GM12873 (cell line): ENCODE results near the gene INSYN2B.

Source experiments
- CTCF ChIP-seq: IDR thresholded peaks from 2 replicates; pipeline ENCODE4 v1.5.1; 2012; ENCODE audit warnings: low read depth, mild to moderate bottlenecking, moderate library complexity, low read length, control low read depth; ENCODE audit not compliant: insufficient read depth; ENCODE audit errors: missing control alignments

The INSYN2B gene

GRCh38 chr5:169991115-169991869 is 11.0 kb upstream of the INSYN2B start:
- TF ChIP-seq CTCF, result no peak

GRCh38 chr5:169989365-169989764 is 9.1 kb upstream of the INSYN2B start:
- TF ChIP-seq CTCF, result no peak

- no peak for TF ChIP-seq CTCF
Observed at GRCh38 chr5:169988947-169989346, 8.7 kb upstream of the INSYN2B start.

GRCh38 chr5:169988206-169988605 is 7.9 kb upstream of the INSYN2B start:
- TF ChIP-seq CTCF, result no peak

DNA sequence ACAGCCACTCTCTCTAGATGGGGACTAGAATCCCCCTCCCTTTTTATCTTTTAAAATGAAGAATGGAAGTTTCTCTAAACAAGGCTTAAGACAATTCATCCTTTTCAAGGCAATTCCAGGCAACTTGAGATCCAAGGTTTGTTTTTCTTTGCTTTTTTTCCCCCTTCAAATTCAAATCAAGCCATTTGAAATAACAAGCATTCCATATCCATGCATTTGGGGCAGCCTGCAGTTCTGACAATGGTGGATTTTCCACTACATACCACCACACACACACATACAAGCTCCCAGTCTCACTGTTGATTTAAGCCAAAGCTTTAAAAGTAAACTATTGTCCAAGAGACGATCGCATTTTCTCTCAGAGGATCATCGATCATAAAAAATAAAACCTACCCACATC is 424 bp downstream of the INSYN2B start:
- TF ChIP-seq CTCF, result no peak

DNA sequence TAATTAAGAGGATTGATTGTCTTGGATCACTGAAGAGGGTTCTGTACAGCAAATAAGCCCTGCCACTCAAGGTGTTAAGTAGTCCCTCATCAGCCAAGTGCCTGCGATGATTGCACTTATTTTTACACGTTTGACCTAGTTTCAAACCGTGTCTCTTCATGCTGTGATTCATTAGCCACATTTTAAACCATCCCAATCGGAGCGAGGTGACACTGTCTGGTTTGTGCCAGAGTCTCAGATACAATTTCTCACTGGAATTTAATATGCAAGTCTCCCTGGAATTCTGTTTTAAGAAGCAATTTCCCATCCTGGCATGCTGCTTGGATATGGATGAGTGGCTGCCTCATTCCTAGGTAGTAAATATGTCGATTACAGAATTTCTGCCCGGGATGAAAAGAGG is 1.6 kb downstream of the INSYN2B start:
- TF ChIP-seq CTCF, result no peak

- no peak for TF ChIP-seq CTCF
Observed at GRCh38 chr5:169974121-169974770, 6.0 kb downstream of the INSYN2B start.
